ENCODE measurements around the gene ZNF428. TPM values are rescaled to one million over a fixed set of nuclear protein-coding genes. Genes with fewer than 3 reads are reported as not detected.

ZNF428 gene
- polyA plus RNA-seq, 1 of the 3 experiments (the other 2 are of a cell fraction), result 79.5 TPM

GRCh38 chr19:43638214-43638994 lies 19.0 kb upstream of the ZNF428 start:
- ChIA-PET POLR2A (no interaction called here), CTCF (interaction anchor here (1.1 kb wide), 1 partner anchor 14 kb away, joined by 4 read pairs; no protein-coding TSS in a partner anchor)
- Histone ChIP-seq H4K20me1 (ENCODE audit: insufficient read depth) (no peaks in the 10 kb centered on the region), H3K4me2 (peak overlapping the region; percentile 24; the same call in 1 of the 2 replicates), H3F3A (replicated peaks; ENCODE audit: insufficient read depth) (peaks cover 7% of the 10 kb centered on the region), H3K4me3 (ENCODE audit: low read depth in 2 of 2, low read length in 1 of 2) (peak overlapping the region in 1 of 2 experiments; percentile 50; a peak in 1 of 4 replicates), H3K36me3 (replicated peaks in 1 of 2; ENCODE audit: control insufficient read depth in 1 of 2, insufficient read depth in 2 of 2, low read length in 1 of 2) (no peaks in the 10 kb centered on the region), H2AFZ (ENCODE audit: low read depth) (no peak overlapping the region), H3K79me2 (ENCODE audit: insufficient read depth) (no peaks in the 10 kb centered on the region), H3K27ac (ENCODE audit: low read depth in 2 of 2, low read length in 1 of 2) (no peak overlapping the region), H3K9me2 (no peaks in the 10 kb centered on the region), H3K9me3 (no peaks in the 10 kb centered on the region), H3K9ac (no peak overlapping the region), H3K4me1 (ENCODE audit: control insufficient read depth in 1 of 2, insufficient read depth in 2 of 2, low read depth in 1 of 2, low read length in 1 of 2) (peaks cover 0 to 14% of the 10 kb centered on the region in 2 experiments; a peak in 1 of 4 replicates), H3K27me3 (ENCODE audit: insufficient read depth) (no peaks in the 10 kb centered on the region; the same call in 1 of the 2 replicates)
- 83% methylated on average over 12 of the region's 13 CpGs for WGBS (ENCODE audit: low lambda C conversion rate)
- TF ChIP-seq YY1 (IDR thresholded peaks at IDR 0.05; ENCODE audit: low read depth) (no peak), TCF12 (IDR thresholded peaks at IDR 0.05) (no peak), IRF3 (IDR thresholded peaks at IDR 0.05; ENCODE audit: low read depth, low read length) (no peak), FOXJ3 (CRISPR knock-in tag; IDR thresholded peaks at IDR 0.05) (no peak), FOSL2 (IDR thresholded peaks at IDR 0.05; ENCODE audit: borderline replicate concordance, low read depth) (no peak), ZBTB33 (IDR thresholded peaks at IDR 0.05; ENCODE audit: borderline replicate concordance, low read depth) (no peak), CTCF (IDR thresholded peaks at IDR 0.05) (no peak), REST (IDR thresholded peaks at IDR 0.05; ENCODE audit: low read depth, low read length) (no peak), RFX5 (IDR thresholded peaks at IDR 0.05; ENCODE audit: low read length) (no peak), RCOR1 (IDR thresholded peaks at IDR 0.05; ENCODE audit: low read length) (no peak)
- DNase-seq, result no peak
